Ovary (tissue), 3 donors: ENCODE data around the gene CFAP210.

Experiments
- CTCF ChIP-seq, 3 donors: fragments of 450-650 bp in 2 of 3; fragments of 200-600 bp in 1 of 3; IDR thresholded peaks; one replicate each; pipeline versions ENCODE4 v1.5.1 to v1.8.0; 2016 to 2022; ENCODE audit warnings: antibody characterized with exemption in 3 of 3, mild to moderate bottlenecking in 1 of 3
- EP300 ChIP-seq: sonication (generic); formaldehyde crosslinking; IDR thresholded peaks from one replicate; pipeline ENCODE4 v1.6.1; 2017; ENCODE audit warnings: antibody characterized with exemption
- POLR2A ChIP-seq: fragments of 450-650 bp; IDR thresholded peaks from one replicate; pipeline ENCODE4 v1.6.1; 2017; ENCODE audit warnings: antibody characterized with exemption, mild to moderate bottlenecking, moderate library complexity
- donor health status: DM: no; HTN: no; CAD: no.

DNA sequence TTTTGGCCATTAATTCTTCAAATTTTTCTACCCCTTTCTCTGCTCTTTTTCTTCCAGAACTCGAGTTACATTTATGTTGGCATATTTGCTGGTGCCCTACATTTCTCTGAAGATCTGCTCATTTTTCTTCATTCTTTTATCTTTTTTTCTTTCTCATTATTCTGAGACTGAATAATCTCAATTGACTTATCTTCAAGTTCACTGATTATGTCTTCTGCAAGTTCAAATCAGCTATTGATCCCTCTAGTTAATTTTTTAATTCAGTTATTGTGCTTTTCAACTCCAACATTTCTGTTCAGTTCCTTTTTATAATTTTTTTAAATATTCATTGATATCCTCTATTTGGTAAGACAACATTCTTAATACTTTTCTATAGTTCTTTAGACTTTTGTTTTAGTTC, 3.2 kb downstream of the CFAP210 start:
- no peak for TF ChIP-seq EP300
- TF ChIP-seq POLR2A, result no peak
- TF ChIP-seq CTCF (IDR thresholded peaks at IDR 0.05), result no peak
